Activated CD4-positive, alpha-beta T cell treated with anti-CD3 and anti-CD28 coated beads, Interleukin-2, Interleukin-4, amounts not matched to agents 100 ng/mL and 50 ng/mL, durations not matched to agents 16 hours and 8 hours (primary cell): ENCODE results near the gene VSX2.
A peak's percentile ranks its signal among the peaks of the same experiment; 100 is the strongest.

ENCODE experiments used
- DNase-seq: peaks from one replicate; pipeline ENCODE4 v3.0.0-alpha.2; 2020; ENCODE audit warnings: low spot score

The VSX2 gene

DNA sequence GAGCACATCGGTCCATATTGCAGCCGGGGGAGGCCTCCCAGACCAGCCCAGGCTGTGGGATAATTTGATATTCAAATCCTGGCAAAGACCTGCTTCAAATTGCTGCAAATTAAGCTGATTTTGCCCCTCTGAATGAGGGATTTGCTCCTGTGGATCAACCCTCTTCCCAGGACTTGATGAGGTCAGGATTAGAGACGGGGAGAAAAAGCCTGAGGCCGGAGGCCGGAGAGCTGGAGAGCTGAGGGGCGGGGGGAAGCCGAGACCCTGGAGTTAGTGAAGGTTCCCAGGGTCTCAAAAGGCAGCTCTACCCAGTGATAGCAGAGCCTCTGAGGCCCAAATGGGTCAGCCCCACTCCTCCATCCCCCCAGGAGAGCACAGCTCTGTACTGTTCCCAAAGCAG, 17.5 kb upstream of the VSX2 start:
- DNase-seq: no peak

DNA sequence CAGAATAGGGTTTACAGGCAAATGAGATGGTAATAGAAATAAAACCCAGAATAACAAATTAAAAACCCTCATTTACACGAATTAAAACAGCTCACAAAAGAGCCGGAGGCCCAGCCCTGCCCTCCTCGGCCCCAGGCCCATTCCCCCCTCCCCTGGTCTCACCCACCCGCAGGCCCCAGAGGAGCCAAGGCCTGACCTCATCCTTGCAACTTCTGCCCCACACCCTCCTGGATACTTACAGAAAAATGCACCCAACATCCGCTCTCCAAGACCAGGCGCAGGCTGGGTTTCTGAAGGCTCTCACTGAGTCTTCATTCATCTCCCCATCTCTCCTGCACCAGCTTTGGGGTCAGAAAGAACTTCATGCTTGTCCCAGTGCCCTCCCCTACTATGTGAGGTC, 16.2 kb upstream of the VSX2 start:
- no peak for DNase-seq

DNA sequence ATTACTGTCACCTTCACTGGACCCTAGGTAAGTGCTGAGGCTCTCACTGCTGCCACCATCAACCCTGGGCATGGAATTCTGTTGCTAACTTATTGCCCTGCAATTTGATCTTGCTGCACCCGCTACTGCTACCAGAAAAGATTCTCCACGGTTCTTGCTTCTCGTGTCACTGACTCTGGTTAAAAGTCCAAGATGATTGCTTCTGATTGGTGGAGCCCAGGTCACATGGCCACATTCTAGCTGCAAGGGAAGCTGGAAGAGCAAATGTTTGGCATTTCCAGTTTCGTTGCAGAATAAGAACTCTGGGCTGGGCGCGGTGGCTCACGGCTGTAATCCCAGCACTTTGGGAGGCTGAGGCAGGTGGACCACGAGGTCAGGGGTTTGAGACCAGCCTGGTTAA, 7.5 kb upstream of the VSX2 start:
- no peak for DNase-seq

DNA sequence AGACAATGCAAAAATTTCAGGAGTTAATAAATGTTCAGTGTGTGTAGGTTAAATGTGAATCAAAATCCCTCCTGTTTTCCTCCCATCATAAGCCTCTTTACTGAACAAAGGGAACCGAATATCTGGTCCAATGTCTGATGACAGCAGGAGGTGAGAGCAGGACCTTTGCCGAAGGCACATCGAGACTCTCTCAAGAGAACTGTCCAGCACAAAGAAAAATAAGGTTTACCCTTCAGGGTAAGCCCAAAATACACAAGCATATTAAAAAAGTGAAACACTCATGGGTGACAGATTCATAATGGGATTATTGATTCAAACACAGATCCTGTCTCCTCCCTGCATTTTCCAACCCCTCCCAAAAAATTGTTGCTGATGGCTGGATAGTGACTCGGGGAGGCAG, 4.2 kb upstream of the VSX2 start:
- DNase-seq: no peak

DNA sequence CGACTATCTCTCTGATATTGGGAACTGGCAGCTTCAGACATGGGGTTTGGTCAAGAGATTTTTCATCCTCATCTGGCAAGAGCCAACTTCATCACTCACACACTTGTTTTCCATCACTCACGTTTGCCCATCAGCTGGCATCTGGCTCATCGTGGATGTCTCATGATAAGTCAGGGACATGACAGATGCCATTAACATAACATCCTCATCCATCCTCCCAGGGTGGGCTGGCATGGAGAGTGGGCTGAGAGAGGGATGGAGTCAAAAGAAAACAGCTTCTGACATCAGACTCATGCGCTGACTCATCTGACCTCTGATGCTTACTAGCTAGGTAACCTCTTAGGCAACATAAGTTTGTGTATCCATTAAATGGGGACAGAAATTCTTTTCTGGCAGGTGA, 1.8 kb upstream of the VSX2 start:
- no peak for DNase-seq

DNA sequence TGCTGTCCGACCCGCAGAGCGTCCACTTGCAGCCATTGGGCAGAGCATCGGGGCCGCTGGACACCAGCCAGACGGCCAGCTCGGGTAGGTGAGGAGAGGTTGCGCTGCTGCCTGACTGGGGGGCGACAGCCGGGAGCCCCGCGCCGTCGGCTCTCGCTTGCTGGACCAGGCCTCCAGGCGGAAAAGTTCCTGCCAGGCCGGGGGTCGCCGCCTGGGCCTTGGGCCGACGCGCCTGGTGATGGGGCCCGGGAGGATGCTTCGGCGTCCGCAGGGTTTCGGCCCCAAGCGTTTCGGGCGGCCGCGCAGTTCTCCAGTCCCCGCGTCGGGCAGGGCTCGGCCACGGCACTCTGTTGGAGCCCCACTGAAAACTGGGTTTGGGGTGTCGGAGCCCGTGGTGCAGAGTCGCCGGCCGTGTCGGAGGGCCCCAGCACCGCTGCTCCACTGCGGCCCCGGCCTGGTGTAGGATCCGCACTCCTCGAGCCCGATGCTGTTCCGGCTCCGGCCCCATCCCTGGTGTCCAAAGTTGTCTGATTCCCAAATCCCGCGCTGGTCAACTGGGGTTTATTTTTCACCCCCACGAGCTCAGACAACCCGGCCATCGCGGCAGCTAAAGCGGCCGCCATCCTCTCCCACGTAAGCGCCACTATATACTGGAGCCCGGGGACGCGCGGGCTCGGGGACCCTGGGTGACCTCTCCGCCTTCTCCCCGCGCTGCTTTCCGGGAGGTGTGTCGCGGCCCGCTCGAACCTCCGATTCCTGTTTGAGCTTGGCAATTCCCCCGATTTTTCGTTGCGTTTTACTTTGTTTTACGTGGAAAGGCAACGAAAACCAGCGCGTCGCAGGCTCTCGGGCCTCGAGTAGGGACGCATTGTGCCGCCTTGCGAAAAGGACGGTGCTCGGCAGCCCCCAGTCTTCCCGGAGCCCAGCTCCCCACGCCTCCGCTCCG, 872 bp downstream of the VSX2 start:
- no peak for DNase-seq

DNA sequence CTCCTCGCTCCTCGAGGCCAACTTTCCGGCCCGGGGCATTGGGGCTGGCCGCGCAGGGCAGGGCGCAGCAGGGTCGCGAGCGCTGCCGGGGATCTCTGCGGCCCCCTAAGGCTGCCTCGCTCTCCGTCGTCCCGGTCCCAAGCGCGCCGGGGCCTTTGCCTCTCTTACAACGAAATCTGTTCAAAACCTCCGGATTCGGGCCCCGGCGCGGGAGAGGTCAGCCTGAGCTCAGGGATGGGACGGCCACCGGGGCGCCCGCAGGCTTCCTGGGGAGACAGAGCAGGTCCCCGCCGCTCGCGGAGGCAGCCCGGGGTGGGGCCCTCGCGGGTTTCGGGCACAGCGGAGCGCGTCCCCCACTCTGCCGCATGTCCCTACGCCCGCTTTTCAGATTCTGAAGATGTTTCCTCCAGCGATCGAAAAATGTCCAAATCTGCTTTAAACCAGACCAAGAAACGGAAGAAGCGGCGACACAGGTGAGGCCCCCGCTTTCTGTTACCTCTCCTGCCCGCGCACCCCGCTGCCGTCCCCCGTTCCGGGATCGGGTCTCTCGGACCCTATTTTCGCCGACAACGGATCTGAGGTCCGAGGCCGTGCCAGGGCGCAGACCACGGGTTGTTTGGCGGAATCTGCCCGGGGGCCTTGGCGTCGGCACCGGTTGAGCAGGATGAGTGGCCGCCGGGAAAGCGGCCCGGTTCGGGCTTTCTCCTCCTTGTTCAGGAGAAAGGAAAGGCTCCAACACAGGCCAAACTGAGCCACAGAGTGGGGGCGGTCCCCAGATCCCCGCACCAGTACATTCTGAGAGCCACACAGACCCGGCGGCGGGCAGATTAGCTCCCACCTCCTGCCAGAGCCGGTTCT, 1.8 kb downstream of the VSX2 start:
- no peak for DNase-seq

DNA sequence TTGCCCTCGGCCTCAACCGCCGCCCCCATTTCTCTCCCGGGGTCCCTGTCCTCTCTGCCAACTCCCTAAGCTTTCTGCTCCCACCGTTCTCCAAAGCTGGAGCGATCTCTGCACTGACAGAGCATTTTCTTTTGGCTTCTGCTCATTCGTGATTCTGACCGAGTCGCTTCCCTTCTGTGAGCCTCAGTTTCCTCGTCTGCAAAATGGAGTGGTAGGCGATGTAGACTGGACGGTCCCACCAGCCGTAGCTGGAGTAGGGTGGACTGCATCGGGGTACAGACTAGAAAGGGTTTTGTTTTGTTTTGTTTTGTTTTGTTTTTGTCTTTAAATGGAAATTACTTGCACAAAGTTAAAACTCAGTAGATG, 2.4 kb downstream of the VSX2 start:
- no peak for DNase-seq

DNA sequence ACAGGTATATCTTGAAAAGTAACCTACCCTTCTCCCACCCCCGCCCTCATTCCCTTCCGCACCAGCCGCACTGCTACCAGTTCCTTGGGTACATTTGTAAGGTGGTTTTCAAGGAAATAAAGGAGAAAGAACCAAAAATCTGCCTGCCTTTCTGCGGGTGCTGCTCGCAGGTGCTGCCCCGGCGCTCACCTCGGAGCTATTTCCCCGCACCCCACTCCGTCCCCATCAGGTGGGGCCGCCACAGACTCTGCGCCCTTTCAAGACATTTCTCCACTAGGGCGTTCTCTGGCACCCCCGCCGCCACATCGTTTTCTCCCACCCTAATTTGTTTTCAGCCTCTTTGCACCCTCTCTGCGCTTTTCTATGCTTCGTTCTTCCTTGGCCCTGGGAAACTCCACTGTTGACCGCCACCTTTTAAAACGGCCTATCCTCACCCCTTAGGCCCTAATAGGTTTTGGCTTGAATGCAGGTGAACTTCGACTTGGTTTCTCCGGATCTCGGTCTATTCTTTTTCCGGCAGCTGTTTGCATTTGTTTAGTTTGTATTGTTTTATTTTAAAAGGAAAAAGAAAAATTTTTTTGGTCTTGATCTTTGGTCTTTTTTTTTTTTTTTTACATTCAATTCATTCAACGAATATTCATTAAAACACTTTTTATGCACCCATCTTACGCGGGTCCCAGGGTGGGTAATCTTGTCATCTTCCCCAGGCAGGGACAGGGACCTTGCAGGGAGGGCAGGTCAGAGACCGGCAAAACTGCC, 3.0 kb downstream of the VSX2 start:
- no peak for DNase-seq

DNA sequence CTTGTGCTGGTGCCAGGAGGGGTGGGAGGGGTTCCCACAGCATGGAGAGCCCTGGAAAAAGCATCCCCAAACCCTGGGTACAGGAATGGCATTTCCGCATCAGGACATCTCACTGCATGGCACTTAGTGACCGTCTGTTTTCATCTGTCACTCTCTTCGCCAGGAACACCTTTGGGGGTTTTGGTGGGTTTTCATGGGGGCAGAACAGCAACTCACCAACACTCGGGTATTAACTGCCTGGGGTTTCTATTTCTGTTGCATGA, 3.5 kb downstream of the VSX2 start:
- no peak for DNase-seq

DNA sequence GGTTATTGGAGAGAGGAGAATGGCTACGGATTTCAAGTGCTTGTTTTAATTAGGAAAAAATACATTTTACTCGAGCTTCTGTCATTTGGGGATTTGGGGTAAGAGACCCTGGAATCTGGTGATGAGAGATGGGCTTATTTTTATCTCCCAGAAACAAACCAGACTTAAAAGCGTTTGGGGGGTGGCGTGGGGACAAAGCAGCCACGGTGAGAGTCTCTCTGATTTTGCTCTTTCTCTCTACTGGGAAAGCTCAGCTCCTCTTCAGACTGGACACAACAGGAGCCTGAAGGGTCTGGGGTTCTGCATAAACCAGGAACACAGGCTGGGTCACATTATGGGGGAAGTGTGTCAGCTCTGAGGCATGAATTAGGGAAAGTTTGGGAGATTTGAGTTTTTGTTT, 3.8 kb downstream of the VSX2 start:
- DNase-seq: no peak

DNA sequence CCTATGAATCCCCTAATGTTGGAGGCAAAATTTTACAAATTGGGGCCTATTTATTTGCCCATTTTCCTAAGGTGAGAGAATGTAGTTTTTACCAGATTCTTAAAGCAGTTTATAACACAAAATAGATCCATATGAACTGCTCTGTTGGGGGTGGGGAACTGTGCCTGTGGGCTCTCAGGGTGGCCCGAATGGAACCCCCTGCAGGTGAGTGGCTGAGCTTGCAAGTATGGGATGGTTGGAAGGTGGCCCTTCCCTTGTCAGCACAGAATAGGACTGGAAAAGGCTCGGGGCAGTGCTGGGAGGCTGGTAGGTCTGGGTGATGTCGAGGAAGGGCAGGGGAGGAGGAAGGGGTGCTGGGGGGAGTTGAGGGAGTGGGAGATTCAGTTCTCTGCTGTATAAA, 4.9 kb downstream of the VSX2 start:
- no peak for DNase-seq

DNA sequence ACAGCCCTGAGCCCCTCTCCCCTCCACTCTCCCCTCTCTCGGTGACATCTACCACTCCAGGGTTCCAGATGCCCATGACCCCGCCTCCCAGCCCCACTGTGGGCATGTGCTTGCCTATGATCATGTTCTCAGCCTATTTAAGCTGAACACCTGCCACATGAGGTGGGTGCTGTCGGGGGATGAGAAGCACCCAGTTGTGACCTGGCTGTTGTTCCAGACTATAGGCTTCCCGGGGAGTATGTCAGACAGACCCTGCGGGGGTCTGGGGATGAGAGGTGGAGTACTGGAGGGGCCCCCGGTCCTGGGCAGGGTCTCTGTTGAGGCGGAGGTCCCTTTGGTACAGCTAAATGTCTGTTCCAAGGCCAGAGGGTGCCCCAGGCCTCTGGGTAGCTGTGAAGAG, 6.0 kb downstream of the VSX2 start:
- DNase-seq: no peak

DNA sequence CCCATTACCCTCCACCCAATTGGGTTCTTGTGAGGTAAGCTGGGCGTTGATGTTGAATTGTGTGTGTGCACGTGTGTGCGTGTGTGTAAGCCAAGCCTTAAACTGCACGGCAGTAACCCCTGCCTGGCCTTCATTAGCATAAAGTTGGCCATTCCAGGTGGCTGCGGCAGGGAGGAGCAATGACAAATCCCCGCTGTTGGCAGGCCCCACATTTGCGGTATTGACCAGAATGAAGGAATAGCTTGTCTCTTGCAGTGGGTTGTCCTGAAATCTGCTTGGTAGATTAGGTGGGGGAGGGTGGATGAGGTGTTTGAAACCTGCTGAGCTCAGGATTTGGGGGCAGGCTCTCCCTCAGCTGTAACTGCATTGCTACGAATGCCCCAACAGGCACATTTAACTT, 7.3 kb downstream of the VSX2 start:
- no peak for DNase-seq

DNA sequence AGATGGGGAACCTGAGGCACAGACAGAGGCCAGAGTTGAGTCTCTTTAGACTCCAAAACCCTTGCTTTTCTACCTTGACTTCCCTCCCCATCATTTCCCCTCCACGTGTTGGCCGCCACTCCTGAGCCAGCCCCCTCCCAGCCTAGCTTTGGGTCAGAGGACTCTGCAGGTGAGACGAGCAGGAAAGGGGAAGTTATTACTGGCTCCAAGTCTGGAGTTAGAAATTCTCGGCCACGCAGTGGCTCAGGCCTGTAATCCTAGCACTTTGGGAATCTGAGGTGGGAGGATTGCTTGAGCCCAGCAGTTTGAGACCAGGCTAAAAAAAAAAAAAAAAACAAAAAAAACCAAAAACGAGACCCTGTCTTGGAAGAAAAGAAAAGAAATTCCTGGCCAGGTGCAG, 8.8 kb downstream of the VSX2 start:
- DNase-seq: no peak

DNA sequence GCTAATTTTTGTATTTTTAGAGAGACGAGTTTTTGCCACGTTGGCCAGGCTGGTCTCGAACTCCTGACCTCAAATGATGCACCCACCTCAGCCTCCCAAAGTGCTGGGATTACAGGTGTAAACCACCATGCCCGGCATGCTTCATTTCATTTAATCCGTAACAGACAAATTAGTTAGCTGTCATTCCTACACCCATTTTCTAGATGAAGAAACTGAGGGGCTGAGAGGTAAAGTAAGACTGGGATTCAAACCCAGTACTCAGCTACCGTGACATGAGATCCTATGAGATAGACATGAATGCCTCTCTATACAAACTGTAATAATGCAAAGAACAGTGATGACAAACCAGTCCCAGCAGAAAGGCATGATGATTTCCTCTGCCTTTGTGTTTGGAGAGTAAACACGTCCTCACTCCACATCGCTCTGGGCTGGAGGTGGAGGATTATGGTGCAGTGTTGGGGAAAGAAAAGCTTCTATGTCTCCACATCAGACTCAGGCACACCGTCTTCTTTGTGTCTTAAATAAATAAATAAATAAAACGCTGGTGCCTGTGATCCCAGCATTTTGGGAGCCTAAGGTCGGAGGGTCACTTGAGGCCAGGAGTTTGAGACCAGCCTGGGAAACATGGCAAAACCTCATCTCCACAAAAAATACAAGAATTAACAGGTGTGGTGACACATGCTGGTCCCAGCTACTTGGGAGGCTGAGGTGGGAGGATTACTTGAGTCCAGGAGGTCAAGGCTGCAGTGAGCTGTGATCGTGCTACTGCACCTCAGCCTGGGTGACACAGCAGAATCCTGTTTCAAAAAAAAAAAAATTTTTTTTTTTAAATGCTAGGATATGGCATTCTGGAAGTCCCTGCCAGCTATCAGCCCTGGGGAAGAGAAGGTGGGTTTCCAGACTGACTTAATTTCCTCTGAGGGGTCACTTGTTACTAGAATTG, 10.5 kb downstream of the VSX2 start:
- no peak for DNase-seq

DNA sequence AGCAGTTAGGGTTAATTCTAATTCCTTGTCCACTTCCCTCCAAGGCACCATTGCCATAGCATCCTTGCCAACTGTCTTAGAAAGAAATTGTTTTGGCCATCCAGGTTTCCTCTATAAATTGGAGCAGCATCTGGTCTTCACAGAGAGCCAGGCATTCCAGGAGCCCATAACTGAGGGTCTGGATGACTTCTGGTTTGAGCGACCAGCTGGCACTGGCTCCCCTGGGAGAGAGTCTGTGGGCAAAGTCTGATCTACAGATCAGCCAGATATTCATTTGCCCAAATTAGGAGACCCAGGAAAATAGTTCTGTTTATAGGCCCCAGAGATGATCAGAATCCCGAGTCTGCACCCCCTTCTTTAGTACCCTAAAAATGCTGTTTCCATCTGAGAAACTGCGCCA, 16.0 kb downstream of the VSX2 start:
- DNase-seq: no peak

DNA sequence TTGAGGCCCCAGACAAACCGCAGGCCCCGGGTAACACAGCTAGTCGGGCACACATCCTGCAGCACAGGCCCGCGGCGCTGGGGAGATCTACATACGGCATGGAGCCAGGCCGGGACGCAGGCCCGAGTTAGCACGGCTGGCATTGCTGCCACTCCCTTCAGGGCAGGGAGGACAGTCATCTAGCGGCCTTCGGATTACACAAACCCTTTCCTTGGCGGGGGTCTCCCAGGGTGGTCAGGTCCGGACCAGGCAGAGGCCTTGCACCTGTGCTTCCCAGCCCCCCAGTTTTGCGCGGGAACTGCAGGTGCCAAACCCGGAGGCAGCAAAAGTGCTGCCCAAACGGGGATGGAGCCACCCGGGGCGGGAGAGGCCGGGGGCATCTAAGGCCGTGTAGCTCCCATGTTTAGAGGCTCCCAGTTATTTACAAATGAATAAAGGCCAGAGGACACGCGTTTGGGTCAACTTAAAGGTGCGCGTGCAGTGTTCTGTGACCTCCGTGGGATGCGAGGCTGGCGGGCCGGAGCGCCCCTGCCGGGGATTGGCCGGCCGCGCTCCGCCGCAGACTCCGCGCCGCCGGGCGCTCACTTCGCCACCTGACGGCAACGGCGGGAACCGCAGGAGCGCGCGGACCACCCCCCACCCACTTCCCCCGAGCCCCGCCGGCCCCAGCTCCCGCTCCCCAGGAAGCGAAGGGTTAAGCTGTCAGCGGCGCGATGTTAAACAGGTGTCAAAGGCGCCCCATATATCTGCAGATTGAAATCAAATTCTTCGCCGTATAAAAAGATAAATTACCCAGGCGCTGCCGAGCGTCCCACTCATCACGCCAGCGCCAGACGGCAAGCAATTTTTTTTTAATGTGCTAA, 18.1 kb downstream of the VSX2 start:
- peak; percentile 53 for DNase-seq

DNA sequence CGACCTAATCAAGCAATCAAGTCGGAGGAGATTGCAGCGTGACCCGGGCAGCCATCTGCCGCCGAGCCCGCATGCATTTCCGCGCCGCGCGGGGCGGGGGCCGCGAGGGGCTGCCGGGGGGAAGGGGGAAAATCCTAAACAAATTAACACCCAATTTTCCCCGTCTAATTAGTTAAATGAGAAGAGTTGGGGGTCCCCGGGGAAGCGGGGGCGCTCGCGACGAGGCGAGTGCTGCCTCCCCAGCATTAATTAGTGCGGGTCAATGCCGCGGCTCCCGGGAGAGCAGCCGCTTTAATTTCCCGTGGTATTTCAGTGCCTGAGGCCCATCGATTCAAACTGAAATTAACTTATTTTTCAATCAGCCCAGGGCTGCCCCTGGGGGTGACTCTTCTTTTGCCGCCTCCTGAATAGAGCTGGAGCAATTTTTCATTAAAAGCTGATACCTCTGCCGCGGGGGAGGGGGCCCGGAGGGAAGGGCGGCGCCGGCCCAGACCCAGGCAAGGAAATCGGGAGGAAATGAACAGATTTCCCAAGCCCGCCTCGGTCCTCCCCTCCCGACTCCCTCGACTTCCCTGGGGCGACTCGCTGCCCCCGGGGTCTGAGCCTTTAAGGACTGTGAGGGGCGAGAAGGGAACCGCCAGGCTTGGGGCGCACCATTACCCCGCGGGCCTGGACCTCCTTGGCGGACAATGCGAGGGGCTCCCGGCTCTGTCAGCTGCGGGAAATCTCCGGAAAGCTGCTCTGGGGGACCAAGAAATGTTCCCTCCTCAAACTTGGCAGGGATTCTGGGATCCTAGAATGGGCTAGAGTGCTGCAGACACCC, 18.9 kb downstream of the VSX2 start:
- peak; percentile 5 for DNase-seq

DNA sequence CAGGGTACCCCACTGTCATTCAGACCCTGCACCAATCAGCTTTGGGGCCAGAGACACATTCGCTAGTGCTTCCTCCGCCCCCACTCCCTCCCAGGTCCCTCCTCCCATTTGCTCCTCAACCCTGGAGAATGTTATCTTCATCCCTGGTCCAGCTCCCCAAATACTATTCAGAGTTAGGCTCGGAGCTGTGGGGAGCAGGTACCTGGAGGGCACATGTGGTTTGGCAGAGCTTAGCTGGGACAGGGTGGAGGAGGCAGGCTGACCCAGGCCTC, 19.5 kb downstream of the VSX2 start:
- DNase-seq: no peak
